ENCODE results near the gene ADCY3.

The ADCY3 gene

DNA sequence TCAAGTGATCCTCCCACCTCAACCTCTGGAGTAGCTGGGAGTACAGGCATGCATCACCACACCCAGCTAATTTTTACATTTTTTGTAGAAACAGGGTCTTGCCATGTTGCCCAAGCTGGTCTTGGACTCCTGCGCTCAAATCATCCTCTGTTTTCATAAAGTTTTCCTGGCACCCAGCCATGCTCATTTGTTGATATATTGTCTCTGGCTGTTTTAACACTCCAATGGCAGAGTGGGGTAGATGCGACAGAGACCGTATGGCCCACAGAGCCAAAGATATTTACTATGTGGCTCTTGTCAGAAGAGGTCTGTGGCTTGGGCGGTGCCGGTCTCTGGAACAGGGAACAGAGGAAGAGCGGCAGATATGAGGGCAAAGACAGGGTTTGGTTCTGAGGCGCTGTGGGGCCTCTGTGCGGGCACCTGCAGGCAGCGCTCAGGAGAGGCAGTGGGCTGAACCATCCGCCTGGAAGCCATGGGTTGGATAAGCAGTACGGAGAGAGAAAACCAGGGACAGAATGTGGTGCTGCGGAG is 76.6 kb downstream of the ADCY3 start:
- TF ChIP-seq CEBPB (IDR thresholded peaks at IDR 0.05): no peak
- TF ChIP-seq, protein P1, sequence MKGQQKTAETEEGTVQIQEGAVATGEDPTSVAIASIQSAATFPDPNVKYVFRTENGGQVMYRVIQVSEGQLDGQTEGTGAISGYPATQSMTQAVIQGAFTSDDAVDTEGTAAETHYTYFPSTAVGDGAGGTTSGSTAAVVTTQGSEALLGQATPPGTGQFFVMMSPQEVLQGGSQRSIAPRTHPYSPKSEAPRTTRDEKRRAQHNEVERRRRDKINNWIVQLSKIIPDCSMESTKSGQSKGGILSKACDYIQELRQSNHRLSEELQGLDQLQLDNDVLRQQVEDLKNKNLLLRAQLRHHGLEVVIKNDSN (IDR thresholded peaks at IDR 0.05): no peak
- TF ChIP-seq TCF12 (IDR thresholded peaks at IDR 0.05; ENCODE audit: low read depth): no peak
- no peak for TF ChIP-seq EGR1 (IDR thresholded peaks at IDR 0.05)
- TF ChIP-seq, protein P2, sequence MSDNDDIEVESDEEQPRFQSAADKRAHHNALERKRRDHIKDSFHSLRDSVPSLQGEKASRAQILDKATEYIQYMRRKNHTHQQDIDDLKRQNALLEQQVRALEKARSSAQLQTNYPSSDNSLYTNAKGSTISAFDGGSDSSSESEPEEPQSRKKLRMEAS (IDR thresholded peaks at IDR 0.05): no peak
- no peak for TF ChIP-seq YY1 (IDR thresholded peaks at IDR 0.05; ENCODE audit: low read depth)
- TF ChIP-seq ZBTB7A (IDR thresholded peaks at IDR 0.05; ENCODE audit: low read depth): no peak
- TF ChIP-seq TEAD4 (IDR thresholded peaks at IDR 0.05): no peak
- TF ChIP-seq NFIC (IDR thresholded peaks at IDR 0.05): no peak
- no peak for TF ChIP-seq FOXM1 (IDR thresholded peaks at IDR 0.05; ENCODE audit: borderline replicate concordance, low read depth)
- TF ChIP-seq TAF1 (IDR thresholded peaks at IDR 0.05; ENCODE audit: low read depth): no peak
- no peak for TF ChIP-seq EP300 (IDR thresholded peaks at IDR 0.05; ENCODE audit: borderline replicate concordance)

DNA sequence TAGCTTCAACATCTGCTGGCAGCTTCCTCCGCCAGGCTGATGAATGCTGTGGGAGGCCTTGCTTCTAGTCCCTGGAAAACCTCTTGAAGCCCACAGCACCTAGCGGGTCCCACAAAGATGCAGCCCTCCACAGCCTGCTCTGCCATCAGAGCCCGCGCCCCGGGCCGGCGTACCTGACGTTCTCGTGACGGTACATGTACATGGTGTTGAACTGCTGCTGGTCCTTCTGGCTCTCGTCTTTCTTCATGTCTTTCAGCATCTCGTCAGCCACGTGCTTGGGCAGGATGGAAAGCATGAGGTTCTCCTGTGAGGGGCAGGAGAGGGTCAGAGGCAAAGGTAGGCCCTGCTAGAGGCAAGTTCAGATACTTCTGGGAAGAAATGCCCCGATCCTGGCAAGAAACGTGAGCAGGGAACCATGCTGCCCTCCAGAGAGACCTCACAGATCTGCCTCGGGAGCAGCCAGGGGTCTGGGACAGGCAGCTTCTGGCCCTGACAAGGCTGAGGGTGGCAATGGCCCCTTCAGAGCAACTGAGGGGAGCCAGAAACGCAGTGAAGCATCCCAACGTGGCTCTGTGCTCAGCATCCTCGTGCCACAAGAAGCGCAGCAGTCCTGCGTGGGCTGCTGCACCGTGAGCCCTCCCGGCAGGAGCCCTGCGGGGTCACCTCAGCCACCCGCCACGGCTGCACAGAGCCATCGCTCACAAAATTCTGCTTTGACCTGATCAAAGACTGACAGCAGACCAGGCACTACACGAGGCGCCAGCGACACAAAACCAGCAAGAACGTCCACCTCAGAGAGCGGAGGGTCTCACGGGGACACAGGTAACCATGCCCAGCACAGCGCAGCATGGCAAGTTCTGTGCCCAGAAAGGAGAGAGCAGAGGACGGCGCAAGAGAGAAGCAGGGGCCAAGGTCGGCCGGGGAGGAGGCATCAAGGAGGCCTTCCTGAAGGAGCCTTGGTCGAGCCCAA is 77.7 kb downstream of the ADCY3 start:
- TF ChIP-seq, protein P1 (IDR thresholded peaks at IDR 0.05): no peak

DNA sequence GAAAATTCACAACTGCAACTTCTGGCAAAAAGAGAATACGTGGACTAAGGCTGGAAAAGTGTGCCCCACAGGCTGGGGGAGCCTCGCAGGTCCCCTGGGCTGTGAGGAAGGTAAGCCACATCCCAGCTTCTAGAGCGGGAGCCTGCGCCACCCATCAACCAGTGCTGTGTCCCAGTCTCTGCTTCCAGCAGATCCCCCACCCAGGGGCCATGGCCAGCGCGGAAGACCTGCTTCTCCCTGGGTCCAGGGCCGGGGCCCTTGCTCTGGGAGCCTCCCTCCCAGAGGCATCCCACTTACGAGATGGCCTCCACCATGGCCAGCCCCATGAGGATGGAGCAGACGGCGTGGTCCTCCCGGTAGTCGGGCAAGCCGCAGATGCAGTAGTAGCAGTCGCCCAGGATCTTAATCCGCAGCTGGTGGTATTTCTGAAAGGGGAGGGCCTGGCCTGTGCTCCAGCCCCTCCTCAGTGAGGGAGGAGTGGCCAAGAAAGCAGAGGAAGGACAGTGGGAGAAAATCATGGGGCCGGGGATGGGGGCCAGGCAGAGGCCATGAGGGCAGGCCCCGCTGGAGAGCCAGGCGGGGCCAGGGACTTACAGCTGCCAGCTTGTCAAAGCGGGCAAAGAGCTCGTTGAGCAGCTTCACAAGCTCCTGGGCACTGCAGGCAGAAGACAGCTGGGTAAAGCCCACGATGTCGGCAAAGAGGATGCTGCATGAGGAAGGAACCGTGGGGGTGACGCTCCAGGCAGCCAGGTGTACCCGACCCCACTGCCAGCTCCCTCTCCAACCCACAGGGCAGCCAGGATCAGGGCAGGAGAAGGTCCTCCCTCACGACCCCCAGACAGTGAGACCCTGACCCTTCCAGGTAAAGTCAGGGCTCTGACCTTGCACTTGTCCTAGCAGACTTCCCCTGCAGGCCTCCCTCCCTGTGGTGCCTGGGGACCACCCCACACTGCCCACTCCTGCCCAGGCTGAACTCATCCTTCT is 78.8 kb downstream of the ADCY3 start:
- no peak for TF ChIP-seq YY1 (IDR thresholded peaks at IDR 0.05; ENCODE audit: low read depth)
- TF ChIP-seq CREB1 (IDR thresholded peaks at IDR 0.05; ENCODE audit: low read depth): no peak
- TF ChIP-seq, protein P1 (IDR thresholded peaks at IDR 0.05): no peak
- TF ChIP-seq, protein P3, sequence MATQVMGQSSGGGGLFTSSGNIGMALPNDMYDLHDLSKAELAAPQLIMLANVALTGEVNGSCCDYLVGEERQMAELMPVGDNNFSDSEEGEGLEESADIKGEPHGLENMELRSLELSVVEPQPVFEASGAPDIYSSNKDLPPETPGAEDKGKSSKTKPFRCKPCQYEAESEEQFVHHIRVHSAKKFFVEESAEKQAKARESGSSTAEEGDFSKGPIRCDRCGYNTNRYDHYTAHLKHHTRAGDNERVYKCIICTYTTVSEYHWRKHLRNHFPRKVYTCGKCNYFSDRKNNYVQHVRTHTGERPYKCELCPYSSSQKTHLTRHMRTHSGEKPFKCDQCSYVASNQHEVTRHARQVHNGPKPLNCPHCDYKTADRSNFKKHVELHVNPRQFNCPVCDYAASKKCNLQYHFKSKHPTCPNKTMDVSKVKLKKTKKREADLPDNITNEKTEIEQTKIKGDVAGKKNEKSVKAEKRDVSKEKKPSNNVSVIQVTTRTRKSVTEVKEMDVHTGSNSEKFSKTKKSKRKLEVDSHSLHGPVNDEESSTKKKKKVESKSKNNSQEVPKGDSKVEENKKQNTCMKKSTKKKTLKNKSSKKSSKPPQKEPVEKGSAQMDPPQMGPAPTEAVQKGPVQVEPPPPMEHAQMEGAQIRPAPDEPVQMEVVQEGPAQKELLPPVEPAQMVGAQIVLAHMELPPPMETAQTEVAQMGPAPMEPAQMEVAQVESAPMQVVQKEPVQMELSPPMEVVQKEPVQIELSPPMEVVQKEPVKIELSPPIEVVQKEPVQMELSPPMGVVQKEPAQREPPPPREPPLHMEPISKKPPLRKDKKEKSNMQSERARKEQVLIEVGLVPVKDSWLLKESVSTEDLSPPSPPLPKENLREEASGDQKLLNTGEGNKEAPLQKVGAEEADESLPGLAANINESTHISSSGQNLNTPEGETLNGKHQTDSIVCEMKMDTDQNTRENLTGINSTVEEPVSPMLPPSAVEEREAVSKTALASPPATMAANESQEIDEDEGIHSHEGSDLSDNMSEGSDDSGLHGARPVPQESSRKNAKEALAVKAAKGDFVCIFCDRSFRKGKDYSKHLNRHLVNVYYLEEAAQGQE (IDR thresholded peaks at IDR 0.05; ENCODE audit: low read depth): no peak
- no peak for TF ChIP-seq FOXM1 (IDR thresholded peaks at IDR 0.05; ENCODE audit: borderline replicate concordance, low read depth)
- TF ChIP-seq EGR1 (IDR thresholded peaks at IDR 0.05): no peak

DNA sequence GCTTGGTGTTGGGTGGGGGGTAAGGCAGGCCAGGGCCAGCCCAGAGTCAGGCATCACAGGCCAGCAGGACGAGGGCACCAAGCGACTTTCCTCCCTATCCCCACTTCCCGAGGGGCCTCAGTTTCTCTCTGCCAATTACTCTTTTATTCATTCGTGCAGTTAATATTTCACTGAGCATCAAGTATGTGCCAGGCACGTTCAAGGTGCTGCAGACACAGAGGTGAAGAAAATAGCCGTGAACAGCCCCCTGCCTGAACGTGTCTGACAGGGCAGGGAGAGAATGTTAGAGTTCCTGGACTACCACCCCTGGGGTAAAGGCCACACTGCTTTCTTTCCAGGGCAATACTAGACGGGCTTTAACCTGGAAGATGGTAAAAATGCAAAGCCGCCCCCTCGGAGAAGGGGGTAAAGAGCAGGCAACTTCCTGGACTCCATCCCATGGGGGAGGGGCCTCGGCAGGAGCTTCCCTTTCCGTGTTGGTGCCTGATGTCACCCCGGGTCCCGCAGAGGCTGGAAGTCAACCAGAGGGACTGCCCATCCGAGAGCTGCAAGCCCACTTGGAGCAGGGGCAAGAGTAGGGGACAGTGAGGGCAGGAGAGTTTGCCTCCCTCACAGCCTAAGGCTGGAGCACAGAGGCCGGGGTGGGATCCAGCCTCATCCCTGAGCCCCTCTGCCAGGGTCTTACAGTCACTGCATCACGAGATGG is 79.7 kb downstream of the ADCY3 start:
- TF ChIP-seq RAD21 (IDR thresholded peaks at IDR 0.05; ENCODE audit: low read depth): no peak

DNA sequence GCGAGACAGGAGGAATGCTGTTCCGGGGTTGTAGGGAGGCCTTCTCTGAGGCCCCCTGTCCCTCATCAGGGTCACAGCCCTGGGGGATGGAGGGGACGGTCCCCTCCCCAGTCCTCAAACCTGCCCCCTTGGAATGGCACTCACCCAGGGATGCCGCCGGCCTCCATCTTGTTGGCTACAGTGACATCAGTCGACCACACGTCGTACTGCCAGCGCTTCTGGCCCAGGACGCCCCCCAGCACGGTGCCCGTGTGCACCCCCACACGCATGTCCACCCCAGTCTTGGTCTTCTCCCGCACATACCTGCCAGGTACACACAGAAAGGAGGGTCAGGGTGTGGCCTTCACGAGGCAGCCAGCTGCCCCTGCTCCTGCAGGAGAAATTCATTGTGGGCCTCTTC is 80.3 kb downstream of the ADCY3 start:
- TF ChIP-seq, protein P3 (IDR thresholded peaks at IDR 0.05; ENCODE audit: low read depth): no peak
- TF ChIP-seq RAD21 (IDR thresholded peaks at IDR 0.05; ENCODE audit: low read depth): no peak
- no peak for TF ChIP-seq CEBPB (IDR thresholded peaks at IDR 0.05)
- TF ChIP-seq FOXM1 (IDR thresholded peaks at IDR 0.05; ENCODE audit: borderline replicate concordance, low read depth): no peak
